GM18909 (cell line): ENCODE measurements around the gene KRTAP22-1.

ENCODE experiments used
- ATAC-seq: cut with Tn5 transposase; IDR thresholded peaks from one replicate; pipeline ENCODE4 v1.9.1; 2021; ENCODE audit warnings: mild to moderate bottlenecking; ENCODE audit not compliant: unreplicated experiment, poor library complexity

Gene KRTAP22-1

GRCh38 chr21:30623362-30623761 is 22.5 kb downstream of the KRTAP22-1 start:
- no peak for ATAC-seq

- ATAC-seq = no peak
These were observed 24.7 kb downstream of the KRTAP22-1 start for GRCh38 chr21:30625449-30626165.

- no peak for ATAC-seq
These were observed 27.2 kb downstream of the KRTAP22-1 start for GRCh38 chr21:30628109-30628508.

- ATAC-seq = no peak
These were observed 28.3 kb downstream of the KRTAP22-1 start for GRCh38 chr21:30629200-30629599.

- ATAC-seq = no peak
These were observed 34.0 kb downstream of the KRTAP22-1 start, which contains the start of gene KRTAP20-2 for GRCh38 chr21:30634906-30635305. Gene KRTAP20-2, plus strand, starts transcription at chr21:30635206. Its CDS starts 58 bp downstream, at chr21:30635264.

GRCh38 chr21:30638686-30639085 is 37.8 kb downstream of the KRTAP22-1 start:
- no peak for ATAC-seq

GRCh38 chr21:30642564-30642963 is 41.7 kb downstream of the KRTAP22-1 start, which contains the start of gene KRTAP20-3:
Gene KRTAP20-3, plus strand, starts transcription at chr21:30642864.
- no peak for ATAC-seq

- ATAC-seq = no peak
These were observed 46.1 kb downstream of the KRTAP22-1 start for GRCh38 chr21:30646904-30647414.
